ENCODE results near the gene ZNF728.
"Not testable (repeated sequence)": the region's sequence is repeated elsewhere in the genome, so short reads cannot be mapped to it uniquely, and the experiment has no call there.

The ZNF728 gene

DNA sequence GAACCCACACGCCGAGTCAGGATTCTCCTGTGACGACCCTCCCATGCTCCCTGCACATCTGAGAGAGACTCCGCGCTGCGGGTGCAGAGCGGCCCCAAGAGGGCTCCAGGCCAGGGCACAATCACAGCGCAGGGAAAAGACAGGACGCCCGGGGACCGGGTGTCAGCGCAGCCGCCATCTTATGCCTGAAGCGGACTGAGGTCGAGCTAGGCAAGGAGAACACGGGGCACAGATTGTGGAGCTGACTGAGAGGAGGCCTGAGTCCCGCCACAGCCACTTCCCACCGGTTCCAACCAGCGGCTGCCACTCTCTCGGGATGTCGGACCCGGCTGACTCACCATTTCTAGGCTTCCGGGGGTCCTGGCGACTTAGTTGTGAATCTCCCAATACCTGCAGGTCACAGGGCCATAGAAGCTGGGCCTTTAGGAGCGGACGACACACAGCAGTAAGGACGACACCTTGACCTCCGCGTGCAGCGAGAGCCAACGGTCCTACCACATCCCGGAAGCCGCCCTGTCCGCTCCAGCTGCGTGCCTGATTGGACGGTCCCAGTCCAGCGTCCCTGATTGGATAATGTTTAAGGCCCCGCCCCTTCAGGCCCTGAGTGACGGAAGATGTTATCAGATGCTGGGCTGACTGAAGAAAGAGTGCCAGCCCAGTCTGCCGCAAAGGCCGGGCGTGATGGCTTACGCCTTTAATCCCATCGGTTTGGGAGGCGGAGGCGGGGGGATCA lies at the start of gene ZNF728:
TSS of gene ZNF728 (minus strand) at position 487 of the 733 bp plus-strand sequence. CDS start at position 341, 146 bp downstream.
- DNase-seq (ENCODE audit: low read depth in 2 of 2, low spot score in 1 of 2): no peak

DNA sequence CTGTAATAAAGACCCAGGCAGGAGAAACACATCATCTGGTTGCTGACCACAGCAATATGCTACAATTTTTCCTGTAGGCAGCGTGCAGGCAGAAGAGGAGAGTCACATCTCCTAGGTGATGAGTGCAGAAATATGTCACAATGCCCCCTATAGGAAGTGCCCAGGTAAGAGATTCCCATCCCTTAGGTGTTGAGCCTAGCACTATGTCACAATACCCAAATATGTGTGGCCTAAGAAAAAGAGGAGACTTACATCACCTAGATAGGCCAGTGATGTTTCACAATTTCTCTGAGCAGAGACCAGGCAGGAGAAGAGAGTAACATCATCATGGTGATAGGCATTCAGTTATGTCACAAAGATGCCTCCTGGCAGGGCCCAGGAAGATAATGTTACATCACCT lies 49.4 kb upstream of the ZNF728 start:
- no peak for DNase-seq (ENCODE audit: low read depth in 2 of 2, low spot score in 1 of 2)

DNA sequence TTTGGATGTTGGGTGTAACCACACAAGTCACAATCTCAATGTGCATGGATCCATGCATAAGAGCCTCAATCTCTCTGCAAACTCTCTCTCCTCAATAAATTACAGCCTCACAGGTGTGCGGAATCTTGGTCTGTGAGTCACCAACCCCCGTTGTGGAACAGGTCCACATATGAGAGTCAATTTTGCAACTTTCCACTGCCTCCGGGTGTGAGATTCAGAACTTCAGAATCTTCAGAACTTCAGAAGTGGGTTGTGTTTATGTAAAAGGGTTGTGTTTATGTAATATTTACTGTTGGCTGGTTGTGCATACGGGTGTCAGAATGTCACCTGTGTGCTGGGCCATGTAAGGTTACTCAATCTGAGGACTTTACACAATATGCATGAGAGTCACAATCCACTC lies 46.3 kb upstream of the ZNF728 start:
- DNase-seq (ENCODE audit: low read depth in 2 of 2, low spot score in 1 of 2): no peak

DNA sequence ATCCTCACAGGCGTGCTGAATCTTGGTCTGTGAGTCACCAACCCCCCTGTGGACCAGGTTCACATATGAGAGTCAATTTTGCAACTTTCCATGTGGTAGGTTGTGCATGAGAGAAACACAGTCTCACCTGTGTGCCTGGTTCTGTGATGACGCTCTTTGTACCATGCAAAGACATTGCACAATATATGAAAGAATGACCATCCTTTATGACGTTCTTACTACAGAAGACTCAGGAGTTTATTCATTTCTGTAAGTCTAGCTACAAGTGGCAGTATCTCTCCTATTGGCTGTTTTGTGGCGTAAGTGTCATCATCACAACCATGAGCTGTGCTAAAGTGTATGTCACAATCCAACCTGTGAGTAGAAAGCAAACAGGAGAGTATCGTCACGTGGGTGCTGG lies 43.8 kb upstream of the ZNF728 start:
- DNase-seq (ENCODE audit: low read depth in 2 of 2, low spot score in 1 of 2): no peak

DNA sequence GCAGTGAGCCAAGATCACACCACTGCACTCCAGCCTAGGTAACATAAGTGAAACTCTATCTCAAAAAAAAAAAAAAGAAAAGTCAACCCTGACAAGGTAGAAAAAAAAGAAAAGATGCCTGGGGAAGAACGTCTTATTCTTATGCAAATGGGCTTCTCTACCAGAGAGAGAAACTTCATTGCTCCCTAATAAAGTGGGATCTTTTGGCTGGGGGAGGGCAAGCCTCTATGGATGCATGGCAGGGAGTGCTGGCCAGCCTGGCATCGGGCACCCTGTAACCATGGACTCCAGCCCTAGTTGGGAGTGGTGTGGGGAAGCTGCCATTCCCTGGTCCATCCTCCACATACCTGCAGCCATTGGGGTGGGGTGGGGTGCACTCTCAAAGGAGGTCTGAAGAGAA lies 30.7 kb upstream of the ZNF728 start:
- DNase-seq (ENCODE audit: low read depth in 2 of 2, low spot score in 1 of 2): no peak

DNA sequence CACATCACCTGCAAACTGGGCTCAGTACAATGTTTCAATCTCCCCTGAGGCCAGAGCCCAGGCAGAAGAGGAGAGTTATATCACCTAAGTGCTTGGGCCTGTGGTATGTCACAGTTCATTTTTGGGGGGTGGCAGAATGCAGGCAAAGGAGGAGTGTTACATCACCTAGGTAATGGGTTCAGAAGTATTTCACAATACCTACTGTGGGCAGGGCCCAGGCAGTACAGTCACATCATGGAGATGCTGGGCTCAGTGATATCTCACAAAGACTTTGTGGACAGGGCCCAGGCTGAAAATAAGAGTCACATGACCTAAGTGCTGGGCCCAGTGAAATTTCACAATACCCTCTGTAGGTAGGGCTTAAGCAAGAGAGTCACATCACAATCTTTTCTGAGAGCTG lies 12.7 kb upstream of the ZNF728 start:
- DNase-seq (ENCODE audit: low read depth in 2 of 2, low spot score in 1 of 2): no peak

DNA sequence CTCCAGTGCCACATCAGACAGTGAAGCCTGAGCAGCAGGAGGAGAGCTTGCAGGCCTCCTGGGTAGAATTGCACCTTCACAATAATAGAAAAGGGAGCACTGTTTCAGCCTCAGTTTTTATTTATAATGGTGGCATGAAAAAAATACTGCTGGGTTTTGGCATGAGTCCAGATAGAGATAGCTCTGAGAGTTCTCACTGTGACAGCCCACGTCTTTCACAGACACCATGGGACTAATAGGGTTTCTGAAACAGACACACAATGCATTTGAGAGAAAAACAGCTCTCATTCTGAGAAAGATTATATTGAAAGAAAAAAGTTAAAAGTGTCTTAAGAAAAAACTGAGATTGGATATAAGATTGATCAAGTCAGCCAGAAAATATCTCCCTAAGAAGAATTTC lies 8.0 kb downstream of the ZNF728 start:
- DNase-seq (ENCODE audit: low read depth in 2 of 2, low spot score in 1 of 2): not testable (repeated sequence)

DNA sequence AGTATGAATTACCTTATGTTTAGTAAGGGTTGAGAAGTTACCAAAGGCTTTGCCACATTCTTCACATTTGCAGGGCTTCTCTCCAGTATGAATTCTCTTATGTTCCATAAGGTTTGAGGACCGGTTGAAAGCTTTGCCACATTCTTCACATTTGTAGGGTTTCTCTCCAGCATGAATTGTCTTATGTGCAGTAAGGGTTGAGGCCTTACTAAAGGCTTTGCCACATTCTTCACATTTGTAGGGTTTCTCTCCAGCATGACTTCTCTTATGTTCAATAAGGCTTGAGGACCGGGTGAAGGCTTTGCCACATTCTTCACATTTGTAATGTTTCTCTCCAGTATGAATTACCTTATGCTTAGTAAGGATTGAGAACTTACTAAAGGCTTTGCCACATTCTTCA lies 26.7 kb downstream of the ZNF728 start:
- DNase-seq (ENCODE audit: low read depth in 2 of 2, low spot score in 1 of 2): no peak

DNA sequence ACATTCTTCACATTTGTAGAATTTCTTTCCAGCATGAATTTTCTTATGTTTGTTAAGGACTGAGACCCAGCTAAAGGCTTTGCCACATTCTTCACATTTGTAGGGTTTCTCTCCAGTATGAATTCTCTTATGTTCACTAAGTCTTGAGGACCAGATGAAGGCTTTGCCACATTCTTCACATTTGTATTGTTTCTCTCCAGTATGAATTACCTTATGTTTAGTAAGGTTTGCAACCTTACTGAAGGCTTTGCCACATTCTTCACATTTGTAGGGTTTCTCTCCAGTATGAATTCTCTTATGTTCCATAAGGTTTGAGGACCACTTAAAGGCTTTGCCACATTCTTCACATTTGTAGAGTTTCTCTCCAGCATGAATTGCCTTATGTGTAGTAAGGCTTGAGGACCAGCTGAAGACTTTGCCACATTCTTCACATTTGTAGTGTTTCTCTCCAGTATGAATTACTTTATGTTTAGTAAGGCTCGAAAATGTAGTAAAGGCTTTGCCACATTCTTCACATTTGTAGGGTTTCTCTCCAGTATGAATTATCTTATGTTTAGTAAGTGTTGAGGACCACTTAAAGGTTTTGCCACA lies 27.3 kb downstream of the ZNF728 start:
- not testable (repeated sequence) for DNase-seq (ENCODE audit: low read depth in 2 of 2, low spot score in 1 of 2)

DNA sequence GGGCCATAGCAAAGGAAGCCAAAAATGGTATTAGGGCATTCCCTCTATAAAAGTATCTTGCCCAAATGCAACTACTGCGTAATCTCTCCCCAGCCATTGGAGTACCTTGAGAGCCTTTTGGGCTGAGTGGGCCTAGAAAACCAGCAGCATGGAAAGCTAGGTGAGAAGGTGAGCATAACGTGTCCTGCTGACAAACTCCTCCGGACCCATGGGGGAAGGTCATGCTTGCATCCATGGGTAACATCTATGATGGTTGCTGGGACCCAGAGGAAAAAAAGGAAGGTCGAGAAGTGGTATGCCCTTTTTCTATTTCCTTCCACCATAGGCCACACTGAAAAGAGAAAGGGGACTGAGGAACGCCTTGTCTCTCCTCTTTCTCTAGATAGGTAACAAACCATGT lies 57.4 kb downstream of the ZNF728 start:
- DNase-seq (ENCODE audit: low read depth in 2 of 2, low spot score in 1 of 2): no peak

DNA sequence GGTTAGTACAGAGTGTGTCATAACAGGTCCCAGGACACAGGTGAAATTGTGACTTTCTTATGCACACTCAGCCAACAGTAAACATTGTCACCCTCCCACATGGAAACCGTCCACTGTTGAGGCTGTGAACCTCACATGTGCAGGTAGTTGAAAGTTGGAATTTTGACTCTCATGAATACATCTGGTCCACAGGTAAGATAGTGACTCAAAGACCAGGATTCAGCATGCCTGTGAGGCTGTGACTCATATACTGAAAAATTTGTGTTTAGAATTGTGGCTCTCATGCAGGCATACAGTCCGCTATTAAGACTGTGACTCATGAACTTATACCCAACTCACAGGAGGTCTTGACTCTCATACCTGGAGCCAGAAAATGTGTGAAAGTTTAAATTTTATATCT lies 67.8 kb downstream of the ZNF728 start:
- no peak for DNase-seq (ENCODE audit: low read depth in 2 of 2, low spot score in 1 of 2)

DNA sequence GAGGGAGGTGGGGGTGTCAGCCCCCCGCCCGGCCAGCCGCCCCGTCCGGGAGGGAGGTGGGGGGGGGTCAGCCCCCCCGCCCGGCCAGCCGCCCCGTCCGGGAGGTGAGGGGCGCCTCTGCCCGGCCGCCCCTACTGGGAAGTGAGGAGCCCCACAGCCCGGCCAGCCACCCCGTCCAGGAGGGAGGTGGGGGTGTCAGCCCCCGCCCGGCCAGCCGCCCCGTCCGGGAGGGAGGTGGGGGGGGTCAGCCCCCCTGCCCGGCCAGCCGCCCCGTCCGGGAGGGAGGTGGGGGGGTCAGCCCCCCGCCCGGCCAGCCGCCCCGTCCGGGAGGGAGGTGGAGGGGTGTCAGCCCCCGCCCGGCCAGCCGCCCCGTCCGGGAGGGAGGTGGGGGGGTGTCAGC lies 75.4 kb downstream of the ZNF728 start:
- not testable (repeated sequence) for DNase-seq (ENCODE audit: low read depth in 2 of 2, low spot score in 1 of 2)

DNA sequence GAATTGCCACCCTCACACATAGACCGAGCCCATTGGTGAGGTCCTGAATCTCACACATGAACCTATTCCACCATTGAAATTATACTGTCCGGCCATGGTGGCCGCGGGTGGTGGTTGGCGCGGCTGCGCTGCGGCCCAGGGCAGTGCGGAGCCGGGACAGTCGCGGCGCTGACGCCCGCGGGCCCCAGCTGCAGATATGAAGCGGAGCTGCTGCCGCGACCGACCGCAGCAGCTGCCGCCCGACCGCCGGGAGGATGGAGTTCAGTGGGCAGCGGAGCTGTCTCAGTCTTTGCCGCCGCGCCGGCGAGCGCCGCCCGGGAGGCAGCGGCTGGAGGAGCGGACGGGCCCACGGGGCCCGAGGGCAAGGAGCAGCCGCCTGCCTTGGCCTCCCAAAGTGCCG lies 77.8 kb downstream of the ZNF728 start:
- DNase-seq (ENCODE audit: low read depth in 2 of 2, low spot score in 1 of 2): not testable (repeated sequence)
